H9 (cell line): Measurements from ENCODE around the gene PRDM8. TPM values are rescaled to one million over a fixed set of nuclear protein-coding genes. Genes with fewer than 3 reads are reported as not detected.

ENCODE experiments used
- DNase-seq: peaks from one replicate; pipeline ENCODE4 v3.0.0-alpha.2; 2017
- H2AFZ ChIP-seq: one replicate; pipeline ENCODE4 v1.6.1; 2013; ENCODE audit warnings: mild to moderate bottlenecking, low read length, control low read depth, moderate library complexity
- H2AK5ac ChIP-seq: 2 replicates; pipeline ENCODE4 v1.6.1; 2013; ENCODE audit warnings: low read length, control low read depth, mixed read lengths; ENCODE audit not compliant: insufficient read length
- H2BK120ac ChIP-seq: one replicate; pipeline ENCODE4 v1.6.1; 2013; ENCODE audit warnings: low read depth, mild to moderate bottlenecking, low read length, control low read depth, inconsistent platforms; ENCODE audit not compliant: poor library complexity, severe bottlenecking
- H2BK12ac ChIP-seq: 2 replicates; pipeline ENCODE4 v1.6.1; 2013; ENCODE audit warnings: low read length, control low read depth, mixed read lengths, low read depth; ENCODE audit not compliant: insufficient read length
- H2BK15ac ChIP-seq: 2 replicates; pipeline ENCODE4 v1.6.1; 2013; ENCODE audit warnings: low read depth, low read length, control low read depth
- H2BK20ac ChIP-seq: one replicate; pipeline ENCODE4 v1.6.1; 2013; ENCODE audit warnings: low read depth, mild to moderate bottlenecking, low read length, control low read depth, inconsistent platforms; ENCODE audit not compliant: poor library complexity, severe bottlenecking
- H2BK5ac ChIP-seq: 2 replicates; pipeline ENCODE4 v1.6.1; 2013; ENCODE audit warnings: low read length, control low read depth, mixed read lengths; ENCODE audit not compliant: insufficient read length
- H3K14ac ChIP-seq: 2 replicates; pipeline ENCODE4 v1.6.1; 2013; ENCODE audit warnings: low read length, control low read depth; ENCODE audit not compliant: insufficient read depth
- H3K18ac ChIP-seq: 2 replicates; pipeline ENCODE4 v1.6.1; 2013; ENCODE audit warnings: low read depth, mild to moderate bottlenecking, mixed read lengths, low read length, control low read depth; ENCODE audit not compliant: insufficient read length
- H3K23ac ChIP-seq: 2 replicates; pipeline ENCODE4 v1.6.1; 2013; ENCODE audit warnings: low read length, control low read depth, mixed read lengths, low read depth; ENCODE audit not compliant: insufficient read length
- H3K23me2 ChIP-seq: 2 replicates; pipeline ENCODE4 v1.6.1; 2013; ENCODE audit warnings: low read depth, mild to moderate bottlenecking, mixed read lengths, low read length, control low read depth; ENCODE audit not compliant: insufficient read length, poor library complexity, severe bottlenecking
- H3K27ac ChIP-seq: 2 replicates; pipeline ENCODE4 v1.5.1; 2013; ENCODE audit warnings: low read length, control low read depth, mixed read lengths, low read depth; ENCODE audit not compliant: insufficient read length
- H3K27me3 ChIP-seq: 2 replicates; pipeline ENCODE4 v1.6.1; 2013; ENCODE audit warnings: low read length, control low read depth, inconsistent platforms; ENCODE audit not compliant: insufficient read depth
- H3K4ac ChIP-seq: 2 replicates; pipeline ENCODE4 v1.6.1; 2013; ENCODE audit warnings: low read depth, mild to moderate bottlenecking, control low read depth, inconsistent platforms, low read length, moderate library complexity
- H3K4me1 ChIP-seq: 2 replicates; pipeline ENCODE4 v1.6.1; 2013; ENCODE audit warnings: low read length, control low read depth, inconsistent platforms; ENCODE audit not compliant: insufficient read depth
- H3K4me2 ChIP-seq: 2 replicates; pipeline ENCODE4 v1.6.1; 2013; ENCODE audit warnings: low read length, control low read depth, mixed read lengths; ENCODE audit not compliant: insufficient read length, insufficient read depth
- H3K56ac ChIP-seq: 2 replicates; pipeline ENCODE4 v1.6.1; 2013; ENCODE audit warnings: low read depth, mild to moderate bottlenecking, mixed read lengths, low read length, control low read depth; ENCODE audit not compliant: insufficient read length
- H3K79me1 ChIP-seq: 2 replicates; pipeline ENCODE4 v1.6.1; 2013; ENCODE audit warnings: low read depth, mild to moderate bottlenecking, moderate library complexity, low read length, control low read depth, inconsistent platforms; ENCODE audit not compliant: insufficient read depth, poor library complexity, severe bottlenecking
- H3K79me2 ChIP-seq: 2 replicates; pipeline ENCODE4 v1.6.1; 2013; ENCODE audit warnings: low read length, control low read depth, inconsistent platforms; ENCODE audit not compliant: insufficient read depth
- H3K9ac ChIP-seq: 2 replicates; pipeline ENCODE4 v1.6.1; 2013; ENCODE audit warnings: low read length, control low read depth, mixed read lengths; ENCODE audit not compliant: insufficient read length; ENCODE audit errors: extremely low read depth
- H3K9me3 ChIP-seq: one replicate; pipeline ENCODE4 v1.6.1; 2013; ENCODE audit warnings: low read depth, low read length, inconsistent platforms; ENCODE audit not compliant: control insufficient read depth
- H3T11ph ChIP-seq: one replicate; pipeline ENCODE4 v1.6.1; 2013; ENCODE audit warnings: mild to moderate bottlenecking, low read length, control low read depth, inconsistent platforms
- H4K20me1 ChIP-seq: one replicate; pipeline ENCODE4 v1.6.1; 2013; ENCODE audit not compliant: control insufficient read depth, insufficient read length, insufficient read depth
- H4K5ac ChIP-seq: 2 replicates; pipeline ENCODE4 v1.6.1; 2013; ENCODE audit warnings: low read depth, mild to moderate bottlenecking, mixed read lengths, low read length, control low read depth; ENCODE audit not compliant: insufficient read length
- H4K8ac ChIP-seq: replicated peaks from 2 replicates; pipeline ENCODE4 v1.6.1; 2013; ENCODE audit warnings: low read length, control low read depth, mixed read lengths, low read depth; ENCODE audit not compliant: insufficient read length
- H4K91ac ChIP-seq: 2 replicates; pipeline ENCODE4 v1.6.1; 2013; ENCODE audit warnings: low read depth, mild to moderate bottlenecking, moderate library complexity, mixed read lengths, low read length, control low read depth; ENCODE audit not compliant: insufficient read length
- H3K27ac Mint-ChIP-seq, 3 experiments: 2 replicates in 2 of 3; 3 replicates in 1 of 3; pipeline ENCODE4 v1.8.0; 2020 to 2021; ENCODE audit warnings: mixed read lengths in 3 of 3, mild to moderate bottlenecking in 1 of 3, moderate library complexity in 1 of 3
- H3K27me3 Mint-ChIP-seq: 2 replicates; pipeline ENCODE4 v1.8.0; 2021; ENCODE audit warnings: low read depth, mild to moderate bottlenecking, moderate library complexity, mixed read lengths
- H3K36me3 Mint-ChIP-seq, 3 experiments: 2 replicates in 2 of 3; 3 replicates in 1 of 3; pipeline ENCODE4 v1.8.0; 2020 to 2021; ENCODE audit warnings: low read depth in 3 of 3, mixed read lengths in 3 of 3; ENCODE audit not compliant: insufficient read depth in 1 of 3
- H3K4me1 Mint-ChIP-seq, 2 experiments: 2 replicates each; pipeline ENCODE4 v1.8.0; 2020; ENCODE audit warnings: mixed read lengths in 2 of 2
- H3K4me3 Mint-ChIP-seq, 2 experiments: 2 replicates in 1 of 2; 3 replicates in 1 of 2; pipeline ENCODE4 v1.8.0; 2020 to 2021; ENCODE audit warnings: mild to moderate bottlenecking in 2 of 2, mixed read lengths in 2 of 2, moderate library complexity in 1 of 2
- H3K9me3 Mint-ChIP-seq, 2 experiments: 2 replicates in 1 of 2; 3 replicates in 1 of 2; pipeline ENCODE4 v1.8.0; 2020; ENCODE audit warnings: mild to moderate bottlenecking in 2 of 2, mixed read lengths in 2 of 2, moderate library complexity in 1 of 2
- WGBS: extraction: QIAGEN DNeasy Blood & Tissue Kit; methylation state at CpG from one replicate; pipeline ENCODE4 v1.1.7; 2013; ENCODE audit warnings: missing lambda C conversion rate, low lambda C conversion rate, mixed read lengths; ENCODE audit not compliant: insufficient read length; ENCODE audit errors: extremely low coverage; 5-methylcytosine and 5-hydroxymethylcytosine counted together
- total RNA-seq: library from RNA; stranded (reverse); gene quantifications from 2 replicates; pipeline ENCODE4 v1.2.1, GENCODE V29; 2021
- TF ChIP-seq, protein P1 (sequence below): fragments of 200-600 bp; sonication (generic); conservative IDR thresholded peaks from 3 replicates; pipeline ENCODE4 v1.8.0; 2021; ENCODE audit warnings: antibody characterized with exemption, mild to moderate bottlenecking

The PRDM8 gene
- total RNA-seq, 1 experiment from 2014 or later, result not detected

DNA sequence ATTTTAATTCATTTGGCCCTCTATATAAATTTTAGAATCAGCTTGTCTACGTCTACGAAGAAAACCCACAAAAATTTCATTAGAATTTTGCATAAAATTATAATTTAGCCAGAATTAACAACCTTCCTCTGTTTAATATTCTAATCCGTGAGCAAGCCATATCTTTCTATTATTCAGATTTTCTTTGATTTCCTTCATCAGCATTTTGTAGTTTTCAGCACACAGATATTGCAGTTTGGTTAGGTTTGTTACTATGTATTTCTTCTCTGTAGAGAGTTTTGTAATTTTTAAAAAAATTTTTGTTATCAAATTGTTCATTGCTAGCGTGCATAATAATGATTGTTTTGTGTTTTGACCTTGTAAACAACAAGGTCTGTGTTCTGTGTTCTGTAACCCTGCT is 34.9 kb upstream of the PRDM8 start:
- no peak overlapping the region for H2AK5ac ChIP-seq
- H3K14ac ChIP-seq, result no peak overlapping the region
- Mint-ChIP-seq H3K4me1 (no peaks in the 10 kb centered on the region), H3K9me3 (no peaks in the 10 kb centered on the region), H3K27ac (no peak overlapping the region), H3K27me3 (peaks cover 8% of the 10 kb centered on the region), H3K36me3 (no peaks in the 10 kb centered on the region), H3K4me3 (no peak overlapping the region)
- H3K4me2 ChIP-seq, result no peak overlapping the region
- no peak overlapping the region for H2BK12ac ChIP-seq
- no peak overlapping the region for H2BK120ac ChIP-seq
- H3K23me2 ChIP-seq, result no peaks in the 10 kb centered on the region
- no peak overlapping the region for H3K18ac ChIP-seq
- TF ChIP-seq, protein P1, sequence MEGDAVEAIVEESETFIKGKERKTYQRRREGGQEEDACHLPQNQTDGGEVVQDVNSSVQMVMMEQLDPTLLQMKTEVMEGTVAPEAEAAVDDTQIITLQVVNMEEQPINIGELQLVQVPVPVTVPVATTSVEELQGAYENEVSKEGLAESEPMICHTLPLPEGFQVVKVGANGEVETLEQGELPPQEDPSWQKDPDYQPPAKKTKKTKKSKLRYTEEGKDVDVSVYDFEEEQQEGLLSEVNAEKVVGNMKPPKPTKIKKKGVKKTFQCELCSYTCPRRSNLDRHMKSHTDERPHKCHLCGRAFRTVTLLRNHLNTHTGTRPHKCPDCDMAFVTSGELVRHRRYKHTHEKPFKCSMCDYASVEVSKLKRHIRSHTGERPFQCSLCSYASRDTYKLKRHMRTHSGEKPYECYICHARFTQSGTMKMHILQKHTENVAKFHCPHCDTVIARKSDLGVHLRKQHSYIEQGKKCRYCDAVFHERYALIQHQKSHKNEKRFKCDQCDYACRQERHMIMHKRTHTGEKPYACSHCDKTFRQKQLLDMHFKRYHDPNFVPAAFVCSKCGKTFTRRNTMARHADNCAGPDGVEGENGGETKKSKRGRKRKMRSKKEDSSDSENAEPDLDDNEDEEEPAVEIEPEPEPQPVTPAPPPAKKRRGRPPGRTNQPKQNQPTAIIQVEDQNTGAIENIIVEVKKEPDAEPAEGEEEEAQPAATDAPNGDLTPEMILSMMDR, result no peak
- H3K9me3 ChIP-seq, result no peaks in the 10 kb centered on the region
- no peak overlapping the region for H4K91ac ChIP-seq
- H3K79me1 ChIP-seq, result peaks cover 3% of the 10 kb centered on the region
- H3K79me2 ChIP-seq, result no peaks in the 10 kb centered on the region
- DNase-seq, result no peak
- H2BK5ac ChIP-seq, result no peak overlapping the region
- no peak overlapping the region for H2AFZ ChIP-seq
- no CpG with 5 or more reads among the region's 4 CpGs for WGBS
- H4K5ac ChIP-seq, result no peak overlapping the region
- H3K23ac ChIP-seq, result no peak overlapping the region
- H3K27me3 ChIP-seq, result no peaks in the 10 kb centered on the region
- no peak overlapping the region for H2BK20ac ChIP-seq
- H4K8ac ChIP-seq, result no peak overlapping the region
- H3K56ac ChIP-seq, result no peak overlapping the region
- no peak overlapping the region for H3K27ac ChIP-seq
- no peaks in the 10 kb centered on the region for H4K20me1 ChIP-seq
- no peak overlapping the region for H3T11ph ChIP-seq
- H3K9ac ChIP-seq, result no peak overlapping the region
- no peak overlapping the region for H2BK15ac ChIP-seq
- no peak overlapping the region for H3K4ac ChIP-seq
- no peaks in the 10 kb centered on the region for H3K4me1 ChIP-seq
